ENCODE results near the gene MYO9B.

The MYO9B gene

GRCh38 chr19:17235971-17236777 is 160.6 kb downstream of the MYO9B start:
- DNase-seq (ENCODE audit: low read depth) = no peak
- TF ChIP-seq CTCF (IDR thresholded peaks at IDR 0.05; ENCODE audit: control insufficient read depth, insufficient read depth, low read depth, low read length, missing control alignments) = no peak
- H3K4me3 ChIP-seq (ENCODE audit: control insufficient read depth, low read depth, low read length) = peak overlapping the region; percentile 66

GRCh38 chr19:17236811-17237543 is 161.4 kb downstream of the MYO9B start:
- TF ChIP-seq CTCF (IDR thresholded peaks at IDR 0.05; ENCODE audit: control insufficient read depth, insufficient read depth, low read depth, low read length, missing control alignments) = no peak

GRCh38 chr19:17237747-17238706 is 162.4 kb downstream of the MYO9B start:
- TF ChIP-seq CTCF (IDR thresholded peaks at IDR 0.05; ENCODE audit: control insufficient read depth, insufficient read depth, low read depth, low read length, missing control alignments) = no peak
- no peak for DNase-seq (ENCODE audit: low read depth)
- no peak overlapping the region for H3K4me3 ChIP-seq (ENCODE audit: control insufficient read depth, low read depth, low read length)

More at GRCh38 chr19:17236811-17237543, 161.4 kb downstream of the MYO9B start:
- no peak for DNase-seq (ENCODE audit: low read depth)
- H3K4me3 ChIP-seq (ENCODE audit: control insufficient read depth, low read depth, low read length) = no peak overlapping the region

DNA sequence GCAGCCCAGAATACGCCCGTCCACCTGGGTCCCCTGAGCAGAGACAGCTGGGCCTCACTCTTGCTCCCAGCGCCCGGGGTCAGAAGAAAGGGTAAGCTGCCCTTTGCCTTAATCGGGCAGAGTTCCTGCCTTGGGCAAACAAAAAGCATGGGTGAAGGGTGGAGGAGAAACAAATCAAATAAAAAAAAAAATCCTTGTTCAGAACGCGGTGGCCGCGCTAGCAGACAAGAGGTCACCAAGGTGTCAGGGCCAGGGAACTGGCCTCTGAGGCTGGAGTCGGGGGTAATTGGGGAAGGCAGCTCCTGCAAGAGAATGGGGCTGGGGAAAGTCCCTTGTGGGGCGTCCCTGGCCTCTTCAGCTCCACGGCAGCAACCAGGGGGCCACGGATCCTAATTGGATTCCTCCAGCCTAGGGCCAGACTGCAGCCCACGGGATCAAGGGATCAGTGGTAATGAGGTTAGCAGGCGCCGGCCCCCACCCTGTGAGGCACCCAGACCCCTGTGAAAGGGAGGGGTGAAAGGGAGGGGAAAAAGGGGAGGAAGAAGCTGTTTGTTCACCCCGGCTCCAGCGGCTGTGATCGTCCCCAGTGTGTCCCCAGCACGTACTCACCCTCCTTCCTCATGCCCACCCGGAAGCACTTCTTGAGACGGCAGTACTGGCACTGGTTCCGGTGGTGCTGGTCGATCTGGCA is 164.6 kb downstream of the MYO9B start:
- TF ChIP-seq CTCF (IDR thresholded peaks at IDR 0.05; ENCODE audit: control insufficient read depth, insufficient read depth, low read depth, low read length, missing control alignments) = no peak
- DNase-seq (ENCODE audit: low read depth) = no peak
- no peak overlapping the region for H3K4me3 ChIP-seq (ENCODE audit: control insufficient read depth, low read depth, low read length)

GRCh38 chr19:17240826-17241399 is 165.3 kb downstream of the MYO9B start:
- no peak overlapping the region for H3K4me3 ChIP-seq (ENCODE audit: control insufficient read depth, low read depth, low read length)
- no peak for DNase-seq (ENCODE audit: low read depth)
- TF ChIP-seq CTCF (IDR thresholded peaks at IDR 0.05; ENCODE audit: control insufficient read depth, insufficient read depth, low read depth, low read length, missing control alignments) = no peak
